ENCODE measurements around the gene COPS2. TPM values are rescaled to one million over a fixed set of nuclear protein-coding genes. Genes with fewer than 3 reads are reported as not detected.

COPS2 gene
- total and polyA plus RNA-seq, 2 of the 13 experiments (the other 11 are each of a cell fraction or from before 2014, with no cell fraction given): 37.8 to 66.3 TPM

DNA sequence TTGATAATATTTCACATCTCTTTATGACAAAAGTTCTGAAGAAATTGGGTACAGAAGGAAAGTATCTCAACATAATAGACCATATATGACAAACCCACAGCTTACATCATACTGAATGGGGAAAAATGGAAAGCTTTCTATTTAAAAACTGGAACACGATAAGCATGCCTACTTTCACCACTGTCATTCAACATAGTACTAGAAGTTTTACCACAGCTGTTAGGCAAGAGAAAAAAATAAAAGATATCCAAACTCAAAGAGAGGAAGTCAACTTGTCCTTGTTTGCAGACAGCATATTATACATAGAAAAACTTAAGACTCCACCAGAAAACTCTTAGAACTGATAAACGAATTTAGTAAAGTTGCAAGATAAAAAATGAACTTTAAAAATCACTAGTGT lies 40.3 kb downstream of the COPS2 start:
- no peak for FAIRE-seq
- no peaks in the 10 kb centered on the region for H4K20me1 ChIP-seq (ENCODE audit: insufficient read depth, low read length)
- no peak overlapping the region for H3K9ac ChIP-seq (ENCODE audit: insufficient read depth, low read depth, low read length)
- 80% methylated on average over 2 of the region's 2 CpGs for WGBS (ENCODE audit: low lambda C conversion rate)
- CTCF ChIA-PET (ENCODE audit: low intra/inter-chr PET ratio, low total read pairs): no interaction called here
- no peak overlapping the region for H3K4me3 ChIP-seq (replicated peaks in 1 of 3; ENCODE audit: insufficient read depth in 1 of 3, low read depth in 2 of 3, low read length in 3 of 3)
- TF ChIP-seq MED13 (CRISPR knock-in tag; IDR thresholded peaks at IDR 0.05): no peak
- no peak for TF ChIP-seq ZNF577 (CRISPR knock-in tag; IDR thresholded peaks at IDR 0.05; ENCODE audit: borderline replicate concordance, low read depth)
- TF ChIP-seq HCFC1 (IDR thresholded peaks at IDR 0.05; ENCODE audit: low read depth, low read length): no peak
- no peak for TF ChIP-seq POLR2AphosphoS5 (IDR thresholded peaks at IDR 0.05; ENCODE audit: low read depth, low read length)
- BruUV-seq (replicated peaks): no TSS peak
- no peaks in the 10 kb centered on the region for H3K79me2 ChIP-seq (ENCODE audit: insufficient read depth, low read length)
- peaks cover 7% of the 10 kb centered on the region; the same call in 1 of the 2 replicates for H3K9me3 ChIP-seq (ENCODE audit: low read length)
- H3K27ac ChIP-seq (ENCODE audit: extremely low read length, insufficient read depth, low read length): no peak overlapping the region
- no peak for ATAC-seq
- H3K36me3 ChIP-seq (replicated peaks in 1 of 2; ENCODE audit: control insufficient read depth in 1 of 2, insufficient read depth in 2 of 2, low read length in 2 of 2): peaks cover 2 to 4% of the 10 kb centered on the region in 2 experiments; a peak in 1 of 5 replicates
- no peak overlapping the region for H3K4me2 ChIP-seq (ENCODE audit: low read depth, low read length)
- H3K27me3 ChIP-seq (ENCODE audit: control insufficient read depth in 1 of 2, insufficient read depth in 2 of 2, low read length in 2 of 2): no peaks in the 10 kb centered on the region; a peak in 1 of 5 replicates
- DNase-seq (ENCODE audit: low spot score): no peak
- intact Hi-C loops (cut with micrococcal nuclease; ENCODE audit: unreplicated experiment) (no loop called here), in situ Hi-C loops (cut with HindIII; ENCODE audit: extremely low pct_ligation_motif_present, low pct_unique_long_range_greater_than_20kb) (no loop called here)
- H3K4me1 ChIP-seq (ENCODE audit: insufficient read depth, low read length): no peaks in the 10 kb centered on the region
- POLR2A ChIA-PET: no interaction called here
- H2AFZ ChIP-seq (ENCODE audit: low read length): no peak overlapping the region

- no peak overlapping the region for H3K4me3 ChIP-seq (replicated peaks in 1 of 3; ENCODE audit: insufficient read depth in 1 of 3, low read depth in 2 of 3, low read length in 3 of 3)
- FAIRE-seq: no peak
- 96% methylated on average over 2 of the region's 2 CpGs for WGBS (ENCODE audit: low lambda C conversion rate)
- H3K79me2 ChIP-seq (ENCODE audit: insufficient read depth, low read length): no peaks in the 10 kb centered on the region
- no peak overlapping the region for H2AFZ ChIP-seq (ENCODE audit: low read length)
- CTCF ChIA-PET (ENCODE audit: low intra/inter-chr PET ratio, low total read pairs): no interaction called here
- H3K4me1 ChIP-seq (ENCODE audit: insufficient read depth, low read length): no peaks in the 10 kb centered on the region
- no peak overlapping the region for H3K27ac ChIP-seq (ENCODE audit: extremely low read length, insufficient read depth, low read length)
- no peaks in the 10 kb centered on the region for H3K27me3 ChIP-seq (ENCODE audit: control insufficient read depth in 1 of 2, insufficient read depth in 2 of 2, low read length in 2 of 2)
- intact Hi-C loops (cut with micrococcal nuclease; ENCODE audit: unreplicated experiment) (no loop called here), in situ Hi-C loops (cut with HindIII; ENCODE audit: extremely low pct_ligation_motif_present, low pct_unique_long_range_greater_than_20kb) (no loop called here)
- H3K9ac ChIP-seq (ENCODE audit: insufficient read depth, low read depth, low read length): no peak overlapping the region
- H3K4me2 ChIP-seq (ENCODE audit: low read depth, low read length): no peak overlapping the region
- H3K9me3 ChIP-seq (ENCODE audit: low read length): peaks cover 7% of the 10 kb centered on the region; the same call in 1 of the 2 replicates
- DNase-seq (ENCODE audit: low spot score): no peak
- POLR2A ChIA-PET: no interaction called here
- H3K36me3 ChIP-seq (replicated peaks in 1 of 2; ENCODE audit: control insufficient read depth in 1 of 2, insufficient read depth in 2 of 2, low read length in 2 of 2): peaks cover 2 to 11% of the 10 kb centered on the region in 2 experiments; a peak in 1 of 5 replicates
- ATAC-seq: no peak
- no peaks in the 10 kb centered on the region for H4K20me1 ChIP-seq (ENCODE audit: insufficient read depth, low read length)
- BruUV-seq (replicated peaks): no TSS peak
- TF ChIP-seq ZHX2 (IDR thresholded peaks at IDR 0.05; ENCODE audit: low read depth): no peak
- no peak for TF ChIP-seq ZHX2 (CRISPR knock-in tag; IDR thresholded peaks at IDR 0.05; ENCODE audit: borderline replicate concordance)
- TF ChIP-seq YY1 (IDR thresholded peaks at IDR 0.05; ENCODE audit: insufficient read depth, insufficient replicate concordance, low read depth, low read length): no peak
- TF ChIP-seq ZNF160 (CRISPR knock-in tag; IDR thresholded peaks at IDR 0.05): no peak
- no peak for TF ChIP-seq TRIM24 (CRISPR knock-in tag; IDR thresholded peaks at IDR 0.05)
- TF ChIP-seq NFYC (CRISPR knock-in tag; IDR thresholded peaks at IDR 0.05): no peak
- TF ChIP-seq IRF9 (CRISPR knock-in tag; IDR thresholded peaks at IDR 0.05; ENCODE audit: borderline replicate concordance): no peak
These were observed 45.0 kb downstream of the COPS2 start for GRCh38 chr15:49110158-49110944.

All from HepG2 (cell line).